HepG2 (cell line): ENCODE results near the gene NECTIN2. TPM values are rescaled to one million over a fixed set of nuclear protein-coding genes. Genes with fewer than 3 reads are reported as not detected.

ENCODE experiments used
- ATAC-seq: fragments of 200-7000 bp; cut with Tn5 transposase; 3 replicates; pipeline ENCODE4 v1.9.1; 2020; ENCODE audit warnings: mild to moderate bottlenecking, moderate library complexity
- BruUV-seq: library from RNA; stranded (reverse); fragments of 400-500 nt; replicated peaks from 2 replicates; lab custom pipeline; 2021; lab: Mats Ljungman, UMichigan
- CTCF ChIA-PET: fragments of 300-600 bp; formaldehyde crosslinking; extraction: SDS; loops from one replicate; lab custom pipeline; 2021; ENCODE audit warnings: low total read pairs, inconsistent platforms, low intra/inter-chr PET ratio; lab: Yijun Ruan, JAX
- POLR2A ChIA-PET: fragments of 350-600 bp; sonication (Branson Sonifier 250); formaldehyde crosslinking; loops from one replicate; lab custom pipeline; 2020; ENCODE audit warnings: antibody characterized with exemption, inconsistent platforms; lab: Yijun Ruan, JAX
- DNase-seq: peaks from one replicate; pipeline ENCODE4 v3.0.0-alpha.2; 2015; ENCODE audit warnings: low spot score
- FAIRE-seq: peaks from 3 replicates; lab custom pipeline; 2011; peaks lifted over from hg19 to GRCh38; lab: Jason Lieb, UNC
- H2AFZ ChIP-seq: one replicate; pipeline ENCODE4 v1.6.1; 2011; ENCODE audit warnings: low read length, inconsistent platforms
- H3K27ac ChIP-seq: fragments of 300-600 bp; 3 replicates; pipeline ENCODE4 v1.8.0; 2011; ENCODE audit warnings: mixed run types, mild to moderate bottlenecking, mixed read lengths, low read length, inconsistent platforms; ENCODE audit not compliant: insufficient read depth; ENCODE audit errors: extremely low read length
- H3K27me3 ChIP-seq, 2 experiments: fragments of 200-600 bp in 1 of 2; 2 replicates in 1 of 2; 3 replicates in 1 of 2; pipeline versions ENCODE4 v1.6.0 to v1.8.0; 2011; ENCODE audit warnings: low read length in 2 of 2, mild to moderate bottlenecking in 2 of 2, moderate library complexity in 2 of 2, inconsistent platforms in 1 of 2; ENCODE audit not compliant: insufficient read depth in 2 of 2, control insufficient read depth in 1 of 2
- H3K36me3 ChIP-seq, 2 experiments: fragments of 200-600 bp in 1 of 2; replicated peaks in 1 of 2; 2 replicates in 1 of 2; 3 replicates in 1 of 2; pipeline versions ENCODE4 v1.5.1 to v1.8.0; 2011; ENCODE audit warnings: low read length in 2 of 2, inconsistent platforms in 1 of 2; ENCODE audit not compliant: insufficient read depth in 2 of 2, control insufficient read depth in 1 of 2
- H3K4me1 ChIP-seq: 2 replicates; pipeline ENCODE4 v1.5.1; 2012; ENCODE audit warnings: low read length, inconsistent platforms; ENCODE audit not compliant: insufficient read depth
- H3K4me2 ChIP-seq: 2 replicates; pipeline ENCODE4 v1.6.0; 2011; ENCODE audit warnings: low read depth, low read length, inconsistent platforms
- H3K4me3 ChIP-seq, 3 experiments: fragments of 200-600 bp in 1 of 3; sonication (generic), shearing (Covaris generic) in 1 of 3; replicated peaks in 1 of 3; 2 replicates each; pipeline ENCODE4 v1.5.1; 2011 to 2016; ENCODE audit warnings: low read length in 3 of 3, inconsistent platforms in 2 of 3, low read depth in 2 of 3, mild to moderate bottlenecking in 2 of 3, control low read depth in 1 of 3, mixed read lengths in 1 of 3; ENCODE audit not compliant: insufficient read depth in 1 of 3
- H3K79me2 ChIP-seq: one replicate; pipeline ENCODE4 v1.6.1; 2011; ENCODE audit warnings: low read length, inconsistent platforms; ENCODE audit not compliant: insufficient read depth
- H3K9ac ChIP-seq: 2 replicates; pipeline ENCODE4 v1.6.0; 2011; ENCODE audit warnings: mild to moderate bottlenecking, low read depth, low read length, inconsistent platforms; ENCODE audit not compliant: insufficient read depth
- H3K9me3 ChIP-seq: 2 replicates; pipeline ENCODE4 v1.5.1; 2012; ENCODE audit warnings: mild to moderate bottlenecking, low read length
- H4K20me1 ChIP-seq: 2 replicates; pipeline ENCODE4 v1.6.0; 2011; ENCODE audit warnings: inconsistent platforms, mild to moderate bottlenecking, low read length, moderate library complexity; ENCODE audit not compliant: insufficient read depth
- ARID2 ChIP-seq: sonication (generic); formaldehyde crosslinking; IDR thresholded peaks from 2 replicates; pipeline ENCODE4 v1.8.1; 2022; ENCODE audit warnings: mild to moderate bottlenecking, missing genetic modification reagents, borderline replicate concordance
- HNRNPUL1 ChIP-seq: fragments of 200-400 bp; formaldehyde crosslinking; IDR thresholded peaks from 2 replicates; pipeline ENCODE4 v1.6.1; 2017; ENCODE audit warnings: low read depth, mild to moderate bottlenecking, low read length, moderate library complexity
- HOXA7 ChIP-seq: sonication (generic); formaldehyde crosslinking; IDR thresholded peaks from 2 replicates; pipeline ENCODE4 v1.8.1; 2022; ENCODE audit warnings: mild to moderate bottlenecking, missing genetic modification reagents, moderate library complexity
- MATR3 ChIP-seq: sonication (generic); formaldehyde crosslinking; IDR thresholded peaks from 2 replicates; pipeline ENCODE4 v1.4.0; 2020; ENCODE audit warnings: missing genetic modification reagents
- MIER3 ChIP-seq: IDR thresholded peaks from 2 replicates; pipeline ENCODE4 v1.6.1; 2016; ENCODE audit warnings: missing compliant biosample characterization, borderline replicate concordance
- MNT ChIP-seq: fragments of 450-650 bp; IDR thresholded peaks from 2 replicates; pipeline ENCODE4 v1.6.1; 2016
- MXD1 ChIP-seq: sonication (generic); formaldehyde crosslinking; IDR thresholded peaks from 2 replicates; pipeline ENCODE4 v1.4.0; 2020; ENCODE audit warnings: mild to moderate bottlenecking, missing genetic modification reagents
- POLR2G ChIP-seq: fragments of 200-400 bp; formaldehyde crosslinking; IDR thresholded peaks from 2 replicates; pipeline ENCODE4 v1.6.1; 2018; ENCODE audit warnings: mild to moderate bottlenecking, low read depth, low read length, moderate library complexity
- PTBP1 ChIP-seq: fragments of 200-400 bp; formaldehyde crosslinking; IDR thresholded peaks from 2 replicates; pipeline ENCODE4 v1.6.1; 2018; ENCODE audit warnings: low read length, low read depth; ENCODE audit not compliant: poor library complexity, severe bottlenecking
- RAD21 ChIP-seq: fragments of 450-650 bp; formaldehyde crosslinking; IDR thresholded peaks from 2 replicates; pipeline ENCODE4 v1.5.0; 2020; ENCODE audit warnings: mild to moderate bottlenecking
- RXRA ChIP-seq: sonication (generic); formaldehyde crosslinking; IDR thresholded peaks from 2 replicates; pipeline ENCODE4 v1.5.1; 2020; ENCODE audit warnings: missing genetic modification reagents
- TIGD3 ChIP-seq: sonication (generic); formaldehyde crosslinking; IDR thresholded peaks from 2 replicates; pipeline ENCODE4 v1.5.1; 2020; ENCODE audit warnings: mild to moderate bottlenecking, missing genetic modification reagents, borderline replicate concordance
- ZBTB49 ChIP-seq: sonication (generic); formaldehyde crosslinking; IDR thresholded peaks from 2 replicates; pipeline ENCODE4 v1.4.0; 2020; ENCODE audit warnings: missing genetic modification reagents, borderline replicate concordance
- ZFP37 ChIP-seq: sonication (generic); formaldehyde crosslinking; IDR thresholded peaks from 2 replicates; pipeline ENCODE4 v1.4.0; 2020; ENCODE audit warnings: missing genetic modification reagents, borderline replicate concordance
- ZNF510 ChIP-seq: sonication (generic); formaldehyde crosslinking; IDR thresholded peaks from 2 replicates; pipeline ENCODE4 v1.4.0; 2020; ENCODE audit warnings: low read depth, mild to moderate bottlenecking, missing genetic modification reagents
- ZNF879 ChIP-seq: sonication (generic); formaldehyde crosslinking; IDR thresholded peaks from 2 replicates; pipeline ENCODE4 v1.8.1; 2023; ENCODE audit warnings: missing genetic modification reagents
- ZSCAN31 ChIP-seq: sonication (generic); formaldehyde crosslinking; IDR thresholded peaks from 2 replicates; pipeline ENCODE4 v1.5.0; 2020; ENCODE audit warnings: low read depth, mild to moderate bottlenecking, missing genetic modification reagents
- WGBS: methylation state at CpG from one replicate; pipeline ENCODE4 v1.1.6; 2017; ENCODE audit warnings: low lambda C conversion rate; 5-methylcytosine and 5-hydroxymethylcytosine counted together
- in situ Hi-C: cut with HindIII; loops from 2 replicates; pipeline ENCODE4 v1.10.0; 2017; ENCODE audit warnings: low pct_unique_long_range_greater_than_20kb; ENCODE audit not compliant: extremely low pct_ligation_motif_present
- intact Hi-C: fragments of 100-400 bp; cut with micrococcal nuclease; formaldehyde crosslinking; loops from one replicate; pipeline ENCODE4 v1.10.0; 2022; ENCODE audit not compliant: unreplicated experiment
- polyA plus RNA-seq, 8 experiments: library from polyadenylated mRNA; depleted of rRNA in 3 of 8; stranded (reverse) in 7 of 8; unstranded in 1 of 8; fragments of >200 nt; fragmentation: Illumina TruSeq in 4 of 8; extraction: Trizol in 4 of 8; gene quantifications; 2 replicates each; pipeline versions ENCODE4 v1.2.1 to v1.2.3, GENCODE V29; 2011 to 2016; ENCODE audit warnings: low read depth in 4 of 8, missing spikeins in 1 of 8, mixed read lengths in 1 of 8; ENCODE audit not compliant: insufficient read depth in 1 of 8
- total RNA-seq, 5 experiments: library from RNA; depleted of rRNA; stranded (reverse); fragments of >200 nt; fragmentation: Illumina TruSeq; extraction: Trizol; gene quantifications; 2 replicates each; pipeline ENCODE4 v1.2.3, GENCODE V29; 2016; ENCODE audit warnings: low read depth in 1 of 5

NECTIN2 gene
- total and polyA plus RNA-seq, 2 of the 13 experiments (the other 11 are each of a cell fraction or from before 2014, with no cell fraction given) = 75.4 to 114 TPM

- TF ChIP-seq PTBP1 (no peak), ZNF879 (CRISPR knock-in tag) (0 out of 2 replicates have a peak, but pooled peaks have one; percentile 34), MATR3 (CRISPR knock-in tag) (no peak), ZNF510 (CRISPR knock-in tag) (no peak), ARID2 (no peak), TIGD3 (no peak), HNRNPUL1 (no peak), MIER3 (CRISPR knock-in tag) (no peak), MNT (no peak)
These were observed 848 bp upstream of the NECTIN2 start (continued) for GRCh38 chr19:44845286-44845611.

- ChIA-PET CTCF (interaction anchor here (1.1 to 3.8 kb wide), 4 partner anchors 39 to 69 kb away, joined by 4 to 50 read pairs (median 20); partner anchors contain the start of gene CBLC), POLR2A (interaction anchor here (1.0 to 2.0 kb wide), 19 partner anchors 10 to 231 kb away, joined by 3 to 23 read pairs (median 5); partner anchors contain the start of genes APOC1, APOE, BCAM and CLPTM1)
- DNase-seq = no peak
- no peak for FAIRE-seq
- H3K9ac ChIP-seq = peak overlapping the region; percentile 100
- BruUV-seq = no TSS peak
- H3K4me2 ChIP-seq = peak overlapping the region; percentile 95
- peaks cover 36% of the 10 kb centered on the region for H4K20me1 ChIP-seq
- in situ Hi-C loops = loop anchor here (5.0 to 10.0 kb wide), 2 partner anchors 52 to 159 kb away; no protein-coding TSS in a partner anchor
- intact Hi-C loops = loop anchor here (2.0 to 10.0 kb wide), 2 partner anchors 44 to 108 kb away; partner anchors contain the start of genes CLPTM1 and TOMM40
- H3K9me3 ChIP-seq = no peaks in the 10 kb centered on the region
- no peak overlapping the region for H2AFZ ChIP-seq
- peaks cover 0 to 4% of the 10 kb centered on the region in 2 experiments; a peak in 2 of 5 replicates for H3K36me3 ChIP-seq
- H3K4me1 ChIP-seq = peaks cover 51% of the 10 kb centered on the region
- H3K79me2 ChIP-seq = peaks cover 54% of the 10 kb centered on the region
- WGBS = 3% methylated on average over 28 of the region's 51 CpGs
- no peak for ATAC-seq
- peak overlapping the region; percentile 76 to 95 (median 84) for H3K4me3 ChIP-seq
- H3K27me3 ChIP-seq = no peaks in the 10 kb centered on the region; a peak in 1 of 5 replicates
- peak overlapping the region; percentile 95 for H3K27ac ChIP-seq
- TF ChIP-seq ZSCAN31 (no peak), MXD1 (CRISPR knock-in tag) (no peak; the same call in 1 of the 2 replicates), ZFP37 (no peak), RAD21 (CRISPR knock-in tag) (peak; percentile 63; the same call in 1 of the 2 replicates), ZBTB49 (CRISPR knock-in tag) (no peak), HOXA7 (no peak), RXRA (no peak), POLR2G (0 out of 2 replicates have a peak, but pooled peaks have one; percentile 13)
These were observed 502 bp downstream of the NECTIN2 start for GRCh38 chr19:44846455-44847143.
